HG02884 (cell line): ENCODE data around the gene FBXO42.

Experiments used
- ATAC-seq: cut with Tn5 transposase; IDR thresholded peaks from one replicate; pipeline ENCODE4 v1.9.1; 2021; ENCODE audit warnings: mild to moderate bottlenecking, moderate library complexity; ENCODE audit not compliant: unreplicated experiment

Gene FBXO42

DNA sequence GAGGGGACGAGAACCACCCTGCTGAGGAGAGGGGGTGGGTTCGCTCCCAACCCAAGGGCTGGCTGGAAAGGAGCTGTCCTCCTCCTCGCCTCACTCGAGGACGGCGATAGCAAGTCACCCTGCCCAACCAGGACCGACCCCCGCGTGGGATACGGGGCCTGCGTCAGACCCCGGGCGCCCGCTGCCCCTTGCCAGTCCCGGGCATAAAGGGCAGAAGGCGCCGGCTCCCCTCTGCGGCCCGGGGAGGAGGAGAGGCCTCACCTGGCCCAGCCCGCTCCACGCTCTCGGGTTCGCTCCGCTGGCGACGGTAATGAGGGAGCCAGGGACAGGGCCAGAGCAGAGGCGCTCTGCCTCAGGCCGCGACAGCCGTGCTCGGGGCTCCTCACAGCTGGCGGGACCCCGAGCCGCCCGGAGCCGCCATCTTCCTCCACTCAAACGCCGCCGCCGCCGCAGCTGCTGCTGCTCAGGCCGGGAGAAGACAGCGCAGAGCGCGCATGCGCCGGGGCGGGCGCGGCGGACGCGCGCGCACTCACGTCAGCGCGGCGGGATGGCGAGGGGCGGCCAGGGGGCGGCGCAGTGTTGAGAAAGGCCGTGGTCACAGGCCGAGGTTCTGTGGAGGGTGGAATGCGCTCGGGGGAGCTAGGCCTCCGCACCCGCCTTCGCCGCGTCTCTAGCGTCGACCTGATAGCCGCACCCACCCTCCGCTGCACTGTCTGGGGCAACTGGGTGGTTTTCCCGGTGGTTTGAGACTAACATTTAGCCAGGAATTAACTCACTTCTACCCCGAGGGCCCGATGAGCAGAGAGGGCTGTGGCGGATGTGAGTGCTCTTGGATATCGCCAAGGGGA is at the start of gene FBXO42:
TSS of gene FBXO42 (minus strand) at position 487 of the 848 bp plus-strand sequence. CDS start 37,062 bp downstream, outside the sequence.
- peak; percentile 89 for ATAC-seq

DNA sequence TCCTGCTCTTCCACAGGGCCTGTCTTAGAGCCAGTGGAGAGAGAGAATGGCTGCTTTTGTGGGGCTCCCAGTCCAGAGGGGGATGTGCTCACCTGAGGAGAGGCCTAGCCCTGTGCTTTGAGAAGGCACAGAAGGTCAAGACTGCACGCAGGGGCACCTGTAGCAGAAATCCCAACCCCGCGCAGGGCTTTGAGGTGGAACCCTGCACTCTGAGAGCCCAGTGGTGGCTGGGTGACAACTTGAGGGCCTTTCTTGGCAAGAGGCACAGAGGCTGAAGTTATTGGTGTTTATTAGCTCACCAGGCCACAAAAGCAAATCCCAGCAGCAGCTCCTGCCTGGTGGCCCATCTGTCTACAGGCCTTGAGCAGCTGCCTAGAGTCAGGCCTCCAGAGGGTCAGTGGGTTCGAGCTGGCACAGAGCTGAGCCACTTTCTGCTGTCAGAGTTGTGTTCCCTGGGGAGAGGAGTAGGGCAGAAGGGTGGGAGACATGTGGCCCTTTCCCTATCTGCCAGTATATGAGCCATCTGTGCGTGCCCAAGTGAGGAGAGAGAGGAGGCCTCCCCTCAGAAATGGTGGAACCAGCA is 46.2 kb upstream of the FBXO42 start:
- ATAC-seq = no peak

DNA sequence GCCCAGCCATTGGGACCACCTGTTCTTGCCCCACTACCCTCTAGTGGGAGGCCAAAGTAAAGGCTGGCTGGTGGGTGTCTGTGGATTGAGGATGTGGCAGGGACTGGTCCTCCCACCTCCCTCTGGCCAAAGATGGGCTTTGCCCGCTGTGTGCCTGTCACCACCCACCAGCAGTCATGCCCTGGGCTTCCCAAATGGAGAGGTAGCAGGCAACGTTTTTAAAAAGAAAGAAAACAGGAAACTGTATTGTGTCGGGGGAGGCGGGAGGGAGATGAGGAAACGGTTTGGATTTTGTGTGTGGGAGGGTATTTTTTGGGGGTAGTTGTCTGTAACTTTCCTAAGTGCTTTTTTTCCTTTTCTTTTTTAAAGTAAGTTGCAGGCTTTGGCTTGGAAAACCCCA is 44.8 kb upstream of the FBXO42 start:
- ATAC-seq = no peak

- no peak for ATAC-seq
These were observed 44.3 kb upstream of the FBXO42 start for GRCh38 chr1:16396591-16396990.

DNA sequence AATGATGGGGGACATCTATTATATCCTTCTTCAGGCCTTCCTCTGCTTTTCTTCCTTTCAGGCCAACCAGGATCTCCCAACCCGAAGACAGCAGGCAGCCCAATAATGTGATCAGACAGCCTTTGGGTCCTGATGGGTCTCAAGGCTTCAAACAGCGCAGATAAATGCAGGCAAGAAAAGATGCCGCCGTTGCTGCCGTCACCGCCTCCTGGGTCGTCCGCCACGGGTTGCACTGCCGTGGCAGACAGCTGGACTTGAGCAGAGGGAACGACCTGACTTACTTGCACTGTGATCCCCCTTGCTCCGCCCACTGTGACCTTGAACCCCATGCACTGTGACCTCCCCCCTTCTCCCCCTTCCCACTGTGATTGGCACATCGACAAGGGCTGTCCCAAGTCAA is 42.7 kb upstream of the FBXO42 start:
- no peak for ATAC-seq

DNA sequence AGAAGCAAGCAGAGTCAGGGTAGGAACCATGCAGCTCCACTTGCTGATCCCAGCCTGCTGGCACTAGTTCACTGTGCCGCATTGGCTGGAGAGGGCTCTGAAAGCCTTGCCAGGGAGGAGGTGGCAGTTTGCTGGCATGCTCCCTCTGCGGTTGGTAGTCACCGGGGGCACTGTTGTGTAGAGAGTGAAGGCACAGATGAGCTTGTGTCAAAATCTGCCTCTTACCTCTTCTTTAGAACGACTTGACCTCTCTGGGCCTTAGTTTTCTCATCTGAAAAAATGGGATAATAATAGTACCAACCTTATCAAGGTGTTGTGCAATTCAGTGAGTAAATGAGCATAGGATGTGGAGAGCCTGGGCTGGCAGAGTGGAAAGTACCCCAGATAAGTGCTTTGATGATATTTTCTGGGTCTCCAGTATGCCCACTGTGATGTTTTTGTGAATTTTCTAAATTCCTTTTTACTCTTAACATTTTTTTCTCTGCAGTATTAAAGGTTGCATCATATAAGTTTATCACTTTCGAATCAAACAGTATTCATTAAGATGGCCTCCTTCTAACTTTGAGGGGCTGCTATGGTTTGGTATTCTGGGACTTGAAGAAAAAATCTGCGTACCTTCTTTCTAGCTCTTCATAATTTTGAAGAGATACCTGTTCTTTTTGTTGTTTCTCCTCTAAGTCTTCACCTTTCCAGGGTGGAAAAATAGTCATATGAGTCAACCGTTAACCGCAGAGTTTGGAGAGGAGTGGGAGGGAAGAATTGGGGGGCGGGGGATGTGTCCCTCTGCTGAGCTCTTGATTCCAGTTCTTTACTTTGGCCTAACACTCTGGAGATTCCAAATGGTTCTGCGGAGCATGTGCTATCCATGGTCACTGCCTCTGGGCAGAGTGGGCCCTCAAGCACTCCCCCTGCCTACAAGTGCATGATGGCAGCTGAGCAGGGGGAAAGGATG is 41.6 kb upstream of the FBXO42 start:
- no peak for ATAC-seq

GRCh38 chr1:16392740-16393569 is 40.7 kb upstream of the FBXO42 start:
- ATAC-seq = no peak

DNA sequence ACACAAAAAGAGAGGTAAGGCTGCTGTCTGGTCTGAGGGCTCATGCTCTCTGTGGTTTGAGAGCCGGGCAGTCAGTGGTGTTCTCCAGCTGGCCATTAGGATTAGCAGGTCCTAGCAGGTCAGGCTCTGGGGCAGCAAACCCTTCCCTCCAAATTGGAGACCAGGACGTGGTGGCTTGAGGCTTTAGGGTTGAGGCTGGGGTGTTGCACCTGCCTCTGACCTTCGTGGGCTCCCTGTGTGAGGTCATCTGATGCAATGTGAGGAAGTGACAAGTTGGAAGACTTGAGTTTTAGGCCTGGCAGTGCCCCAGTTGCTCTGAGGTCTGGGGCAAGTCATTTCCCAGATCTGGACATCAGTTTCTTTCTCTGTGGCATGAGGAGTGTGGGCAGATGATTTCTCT is 39.1 kb upstream of the FBXO42 start:
- ATAC-seq = no peak

- no peak for ATAC-seq
These were observed 35.2 kb upstream of the FBXO42 start for GRCh38 chr1:16387201-16388188.

- ATAC-seq = no peak
These were observed 34.3 kb upstream of the FBXO42 start for GRCh38 chr1:16386454-16387113.

- no peak for ATAC-seq
These were observed 33.6 kb upstream of the FBXO42 start for GRCh38 chr1:16385659-16386453.

- no peak for ATAC-seq
These were observed 31.6 kb upstream of the FBXO42 start for GRCh38 chr1:16383888-16384287.

GRCh38 chr1:16380868-16381267 is 28.6 kb upstream of the FBXO42 start:
- ATAC-seq = no peak

DNA sequence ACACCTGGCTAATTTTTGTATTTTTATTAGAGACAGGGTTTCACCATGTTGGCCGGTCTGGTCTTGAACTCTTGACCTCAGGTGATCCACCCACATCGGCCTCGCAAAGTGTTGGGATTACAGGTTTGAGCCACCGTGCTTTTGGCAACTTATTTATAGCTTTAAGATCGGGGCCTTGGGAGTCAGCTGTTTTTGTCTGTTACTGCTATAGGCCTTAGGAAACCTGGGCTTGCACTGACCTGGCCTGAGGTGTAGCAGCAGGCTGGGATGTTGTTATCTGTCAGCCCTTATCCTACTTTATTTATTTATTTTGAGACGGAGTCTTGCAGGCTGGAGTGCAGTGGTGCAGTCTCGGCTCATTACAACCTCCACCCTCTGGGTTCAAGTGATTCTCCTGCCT is 26.2 kb upstream of the FBXO42 start:
- ATAC-seq = no peak

GRCh38 chr1:16376971-16377370 is 24.7 kb upstream of the FBXO42 start:
- ATAC-seq = no peak

DNA sequence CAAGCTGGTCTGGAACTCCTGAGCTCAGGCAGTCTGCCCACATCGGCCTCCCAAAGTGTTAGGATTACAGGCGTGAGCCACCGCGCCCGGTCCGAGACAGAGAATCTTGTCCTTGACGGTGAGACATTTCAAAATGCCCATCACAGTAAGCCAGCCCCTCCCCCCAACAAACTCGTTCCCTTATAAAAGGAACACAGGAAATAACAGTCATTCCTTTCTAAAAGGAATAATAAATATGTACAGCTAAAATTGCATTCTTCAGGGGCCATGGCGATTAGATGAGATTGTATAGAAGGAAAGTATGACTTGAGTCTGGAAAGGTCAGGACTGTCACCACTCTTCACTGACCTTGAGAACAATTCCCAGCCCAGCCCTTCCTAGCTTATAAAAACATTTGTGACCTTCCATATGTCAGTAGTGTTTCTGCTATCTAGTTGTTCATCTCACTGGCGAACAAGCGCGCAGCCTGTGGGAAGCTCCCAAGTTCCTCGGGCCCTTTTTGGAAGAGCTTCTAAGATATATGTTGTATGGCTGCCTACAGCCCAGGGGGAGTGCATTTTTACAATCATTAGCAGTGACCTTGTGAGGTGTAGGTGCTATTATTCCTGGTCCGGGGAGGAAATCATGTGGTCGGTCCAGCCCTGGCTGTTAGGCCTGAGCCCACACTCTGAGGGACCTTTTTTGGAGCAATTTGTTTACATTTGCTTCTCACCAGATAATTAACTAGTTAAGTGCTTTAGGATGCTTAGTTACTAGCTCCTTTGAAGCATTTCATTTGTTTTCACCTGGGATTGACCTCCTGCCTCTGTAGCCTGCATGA is 23.5 kb upstream of the FBXO42 start:
- ATAC-seq = no peak

GRCh38 chr1:16374266-16374665 is 22.0 kb upstream of the FBXO42 start:
- ATAC-seq = no peak
